ENCODE measurements around the gene CDK1. TPM values are rescaled to one million over a fixed set of nuclear protein-coding genes. Genes with fewer than 3 reads are reported as not detected.

Gene CDK1
- polyA plus RNA-seq, 1 donor = 23.9 TPM

DNA sequence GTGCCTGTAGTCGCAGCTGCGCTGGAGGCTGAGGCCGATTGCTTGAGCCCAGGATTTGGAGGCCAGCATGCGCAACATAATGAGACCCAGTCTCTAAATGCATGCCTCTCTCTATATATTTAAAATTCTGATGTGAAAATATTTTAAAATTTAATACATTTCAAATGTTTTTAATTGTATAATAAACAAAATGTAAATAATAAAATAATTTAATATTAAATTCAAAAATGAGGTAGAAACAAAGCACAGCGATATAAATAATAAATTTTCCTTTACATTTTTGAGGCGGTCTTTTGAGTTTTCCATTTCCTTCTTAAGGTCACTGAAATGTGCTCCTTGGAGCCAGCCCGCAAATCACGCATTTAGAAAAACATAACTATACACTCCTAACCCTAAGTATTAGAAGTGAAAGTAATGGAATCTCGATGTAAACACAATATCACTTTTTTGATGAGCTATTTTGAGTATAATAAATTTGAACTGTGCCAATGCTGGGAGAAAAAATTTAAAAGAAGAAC is 523 bp upstream of the CDK1 start:
- no peak for DNase-seq (ENCODE audit: low read depth)

- no peak for DNase-seq (ENCODE audit: low read depth)
Observed at GRCh38 chr10:60778971-60779796, 906 bp downstream of the CDK1 start.

GRCh38 chr10:60781661-60782060 is 3.4 kb downstream of the CDK1 start:
- no peak for DNase-seq (ENCODE audit: low read depth)

DNA sequence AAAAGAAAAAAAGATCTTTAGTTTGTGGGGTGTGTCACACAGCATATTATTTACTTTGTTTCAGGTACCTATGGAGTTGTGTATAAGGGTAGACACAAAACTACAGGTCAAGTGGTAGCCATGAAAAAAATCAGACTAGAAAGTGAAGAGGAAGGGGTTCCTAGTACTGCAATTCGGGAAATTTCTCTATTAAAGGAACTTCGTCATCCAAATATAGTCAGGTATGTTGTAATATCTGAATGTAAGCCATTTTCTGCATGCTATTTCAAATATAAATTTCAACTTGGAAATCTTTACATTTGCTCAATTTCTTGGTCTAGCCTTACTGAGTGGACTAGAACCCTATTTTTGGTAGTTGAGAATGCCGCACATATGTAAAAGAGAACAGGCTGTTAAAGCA is 6.4 kb downstream of the CDK1 start:
- DNase-seq (ENCODE audit: low read depth) = no peak

- no peak for DNase-seq (ENCODE audit: low read depth)
Observed at GRCh38 chr10:60788544-60788943, 10.3 kb downstream of the CDK1 start.

DNA sequence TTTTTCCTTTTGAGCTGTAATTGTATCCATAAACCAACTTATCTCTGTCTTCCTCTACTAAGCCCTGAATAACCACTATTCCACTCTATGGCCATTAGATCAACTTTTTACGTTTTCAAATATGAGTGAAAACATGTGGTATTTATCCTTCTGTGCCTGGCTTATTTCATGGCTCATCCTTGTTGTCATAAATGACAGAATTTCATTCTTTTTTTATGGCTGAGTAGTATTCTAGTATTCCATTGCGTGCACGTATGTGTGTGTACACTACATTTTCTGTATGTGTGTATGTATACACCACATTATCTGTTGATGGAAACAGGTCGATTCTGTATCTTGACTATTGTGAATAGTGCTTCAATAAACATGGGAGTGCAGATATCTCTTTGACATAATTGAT is 11.1 kb downstream of the CDK1 start:
- DNase-seq (ENCODE audit: low read depth) = no peak

DNA sequence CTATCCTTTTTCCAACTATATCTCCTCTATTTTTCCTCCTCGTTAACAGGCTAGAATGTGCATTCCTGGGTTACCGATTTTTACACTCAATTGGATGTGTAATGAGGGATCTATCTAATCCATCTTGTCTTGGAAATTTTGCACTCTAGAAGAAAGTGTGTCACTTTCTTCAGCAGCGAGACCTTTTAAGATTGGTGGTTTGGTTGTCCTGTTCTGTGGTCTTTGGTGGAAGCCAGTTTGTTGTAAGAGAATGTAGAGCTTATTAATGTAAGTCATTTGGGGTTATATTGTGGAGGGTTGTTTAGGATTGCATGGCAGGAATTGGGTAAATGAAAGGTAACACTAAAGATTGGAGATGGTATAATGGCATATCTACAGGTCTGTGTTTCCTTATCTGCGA is 16.7 kb downstream of the CDK1 start:
- no peak for DNase-seq (ENCODE audit: low read depth)

- no peak for DNase-seq (ENCODE audit: low read depth)
Observed at GRCh38 chr10:60795465-60796202, 17.4 kb downstream of the CDK1 start.

DNA sequence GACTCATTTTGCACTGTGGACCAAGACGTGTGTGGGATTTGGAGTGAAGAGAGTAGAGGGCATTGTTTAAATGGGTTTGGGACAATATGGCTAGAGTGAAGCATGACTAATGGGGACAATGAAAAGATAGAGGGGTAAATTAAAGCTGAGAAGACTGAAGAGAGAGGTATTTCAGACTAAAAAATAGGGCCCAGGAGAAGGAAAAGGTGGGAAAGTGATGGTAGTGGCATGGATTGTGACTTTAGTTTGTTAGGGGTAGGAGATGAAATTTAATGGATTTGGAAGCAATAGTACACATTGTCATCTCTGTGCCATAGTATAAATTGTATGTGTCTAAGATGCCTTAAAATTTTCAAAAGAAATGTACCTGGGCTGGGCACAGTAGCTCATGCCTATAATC is 18.2 kb downstream of the CDK1 start:
- no peak for DNase-seq (ENCODE audit: low read depth)

- DNase-seq (ENCODE audit: low read depth) = no peak
Observed at GRCh38 chr10:60797200-60797599, 18.9 kb downstream of the CDK1 start.

GRCh38 chr10:60798031-60798430 is 19.8 kb downstream of the CDK1 start:
- DNase-seq (ENCODE audit: low read depth) = no peak

- no peak for DNase-seq (ENCODE audit: low read depth)
Observed at GRCh38 chr10:60798870-60799269, 20.6 kb downstream of the CDK1 start.

DNA sequence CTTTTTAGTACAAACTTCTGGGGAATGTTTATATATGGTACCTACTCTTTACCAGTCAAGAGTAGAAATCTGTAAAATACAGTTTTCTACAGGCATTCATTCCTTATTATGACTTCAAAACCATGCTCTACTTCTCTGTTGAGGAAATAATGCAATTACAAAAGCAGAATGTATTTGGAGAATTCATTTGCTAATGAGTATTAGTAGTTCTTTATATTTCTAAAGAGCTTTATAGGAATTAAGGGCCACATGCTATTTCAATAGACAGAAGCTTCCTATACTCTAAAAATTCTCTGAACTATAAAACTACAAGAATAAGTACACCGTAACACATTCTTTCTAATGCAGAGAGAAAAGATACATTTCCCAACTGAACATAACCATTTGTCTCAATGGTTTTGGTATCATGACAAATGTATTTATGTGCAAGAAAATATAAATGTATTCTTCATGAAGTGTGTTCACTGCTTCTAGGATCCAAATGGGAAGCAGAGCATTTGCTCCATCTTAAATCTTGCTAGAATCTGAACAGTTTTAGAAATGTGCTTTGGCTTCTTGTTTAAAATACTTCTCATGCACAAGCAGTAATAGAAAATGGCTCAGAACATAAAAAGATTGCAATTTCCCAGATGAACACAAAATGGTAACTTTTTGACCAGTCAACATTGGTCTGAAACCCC is 21.8 kb downstream of the CDK1 start:
- DNase-seq (ENCODE audit: low read depth) = no peak

DNA sequence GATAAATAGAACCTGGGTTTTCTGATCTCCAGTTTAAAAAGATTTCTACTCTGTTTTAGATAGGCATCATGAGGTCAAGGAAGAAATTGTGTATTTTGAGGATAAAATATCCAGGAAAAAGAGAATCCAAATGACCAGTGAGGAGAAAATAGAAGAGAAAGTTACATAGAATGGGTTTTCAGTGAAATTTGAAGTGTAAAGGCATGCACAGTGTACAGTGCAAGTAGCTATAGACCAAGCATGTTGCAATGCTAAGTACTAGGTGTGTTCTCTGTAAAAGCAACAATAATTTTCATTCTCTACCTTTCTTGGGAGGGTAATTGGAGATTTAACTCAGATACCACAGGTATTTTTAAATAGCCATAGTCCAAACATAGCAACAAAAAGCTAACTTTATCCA is 22.6 kb downstream of the CDK1 start:
- no peak for DNase-seq (ENCODE audit: low read depth)

DNA sequence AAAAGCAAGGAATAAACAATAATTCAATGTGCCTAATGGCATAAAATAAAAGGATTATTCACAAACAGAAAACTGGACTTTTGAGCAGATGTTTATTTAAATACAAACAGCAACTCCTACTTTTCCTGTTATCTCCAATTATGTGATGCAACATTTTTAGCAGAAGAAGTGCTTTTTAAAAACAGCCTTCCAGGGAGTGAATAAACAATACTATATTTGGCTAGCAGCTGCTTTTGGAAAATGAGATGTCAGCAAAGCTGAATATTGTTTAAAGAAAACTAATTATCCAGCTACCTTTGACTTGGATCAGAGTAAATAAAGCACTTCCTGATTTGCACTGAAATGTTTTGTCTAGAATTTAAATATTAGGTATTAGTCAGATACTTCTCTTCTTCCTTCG is 23.2 kb downstream of the CDK1 start:
- no peak for DNase-seq (ENCODE audit: low read depth)

GRCh38 chr10:60803433-60803832 is 25.2 kb downstream of the CDK1 start:
- no peak for DNase-seq (ENCODE audit: low read depth)

DNA sequence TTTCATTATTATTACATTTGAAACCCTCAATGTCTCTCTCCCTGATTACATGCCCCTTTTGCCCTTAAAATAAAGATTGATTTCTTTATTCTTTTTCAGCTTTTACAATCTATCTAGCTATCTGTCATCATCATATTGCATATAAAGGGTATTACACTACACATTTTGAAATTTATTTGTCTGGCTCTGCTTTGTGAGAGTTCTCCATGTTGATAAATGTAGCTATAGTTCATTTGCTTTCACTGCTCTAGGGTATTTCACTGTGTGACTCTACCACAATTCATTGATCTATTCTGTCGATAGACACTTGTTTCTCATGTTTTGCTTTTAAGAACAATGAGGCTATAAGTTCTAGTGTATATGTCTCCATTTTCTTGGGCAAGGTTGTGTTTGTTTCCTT is 25.6 kb downstream of the CDK1 start:
- no peak for DNase-seq (ENCODE audit: low read depth)

DNA sequence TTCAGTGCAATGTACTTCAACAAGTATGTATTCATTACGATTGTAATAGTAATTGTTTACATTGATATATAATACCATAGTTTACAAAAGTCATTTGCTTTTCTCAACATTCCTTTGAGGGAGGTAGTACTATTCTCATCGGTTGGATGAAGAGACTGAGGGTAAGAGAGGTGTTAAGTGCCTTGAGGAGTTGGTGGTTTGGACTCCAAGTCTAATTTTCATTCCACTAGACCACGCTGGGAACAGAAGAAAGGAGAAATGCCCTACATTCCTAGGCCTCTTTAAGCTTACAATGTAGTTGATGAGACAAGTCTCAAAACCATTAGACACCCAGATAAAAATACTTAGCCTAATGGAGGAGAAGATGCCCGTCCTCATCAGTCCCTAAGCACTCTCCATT is 28.6 kb downstream of the CDK1 start:
- no peak for DNase-seq (ENCODE audit: low read depth)

GRCh38 chr10:60807499-60807898 is 29.2 kb downstream of the CDK1 start:
- DNase-seq (ENCODE audit: low read depth) = no peak

DNA sequence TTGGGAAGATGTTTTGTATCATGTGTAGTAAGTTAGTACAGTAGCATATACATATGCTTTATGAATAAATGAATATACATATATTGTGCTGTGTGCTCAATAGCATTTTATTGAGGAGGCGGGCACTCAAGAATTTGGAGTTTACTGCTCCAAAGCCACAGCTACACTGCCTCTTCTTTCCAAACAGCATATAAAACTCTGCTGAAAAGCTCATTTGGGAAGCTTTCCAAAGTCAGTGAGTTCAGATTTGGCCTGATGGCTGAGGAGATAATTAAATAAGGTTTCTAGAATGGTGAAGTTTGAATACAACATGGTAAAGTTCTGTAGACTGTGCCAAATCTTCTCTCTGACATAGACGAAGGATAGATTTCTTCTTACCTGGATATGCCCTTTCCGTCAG is 29.8 kb downstream of the CDK1 start:
- no peak for DNase-seq (ENCODE audit: low read depth)

GRCh38 chr10:60809157-60809556 is 30.9 kb downstream of the CDK1 start:
- DNase-seq (ENCODE audit: low read depth) = no peak

DNA sequence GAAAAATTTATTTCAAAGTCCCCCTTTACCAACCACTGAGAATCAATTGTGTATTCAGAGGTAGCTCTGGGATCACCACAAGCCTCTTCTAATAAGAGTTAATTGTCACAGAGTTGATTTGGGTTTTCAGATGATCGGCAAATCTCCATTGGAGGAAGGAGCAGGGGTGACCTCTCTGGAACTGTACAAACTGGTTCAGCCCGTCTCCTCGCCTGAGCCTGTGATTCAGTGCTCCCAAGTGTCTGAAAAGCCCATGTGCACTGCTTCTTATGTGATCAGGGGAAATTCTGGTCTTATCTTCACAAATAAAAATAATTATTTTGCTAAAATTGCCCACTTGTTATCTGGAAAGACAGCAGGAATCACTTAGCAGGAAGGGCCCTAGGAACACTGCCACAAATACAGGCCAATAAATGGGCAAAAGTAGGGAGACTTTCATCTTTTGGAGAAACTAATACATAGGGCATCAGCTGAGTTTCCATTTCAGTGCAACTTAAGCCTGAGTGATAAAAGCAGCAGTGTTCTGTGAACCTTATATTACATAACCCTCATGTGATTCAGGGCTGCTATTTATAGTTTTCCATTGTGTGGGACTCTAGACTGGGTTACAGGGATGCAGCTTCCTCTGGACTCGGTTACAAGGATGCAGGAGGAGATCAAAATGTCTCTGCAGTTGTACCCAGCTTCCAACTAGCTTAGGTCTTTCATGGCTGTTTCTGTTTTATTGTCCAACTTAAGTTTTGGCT is 32.3 kb downstream of the CDK1 start:
- DNase-seq (ENCODE audit: low read depth) = no peak

All from forelimb muscle (tissue), 1 donor.